Measurements from ENCODE around the gene CDS2.

- TF ChIP-seq CTCF (IDR thresholded peaks at IDR 0.05) (no peak), POLR2AphosphoS5 (IDR thresholded peaks at IDR 0.05) (no peak)
These were observed 20.2 kb downstream of the CDS2 start for GRCh38 chr20:5146871-5147592.

Measured in stomach (tissue), 4 donors.